Left kidney (tissue), 2 donors: ENCODE results near the gene TYMP. TPM values are rescaled to one million over a fixed set of nuclear protein-coding genes. Genes with fewer than 3 reads are reported as not detected.
"Not testable (repeated sequence)": the region's sequence is repeated elsewhere in the genome, so short reads cannot be mapped to it uniquely, and the experiment has no call there.

Source experiments
- DNase-seq: peaks from one replicate; pipeline ENCODE4 v3.0.0-alpha.2; 2013
- polyA plus RNA-seq: library from polyadenylated mRNA; unstranded; fragments of 120-200 nt; gene quantifications from one replicate; pipeline ENCODE4 v1.2.1, GENCODE V29; 2013; ENCODE audit not compliant: insufficient read length

The TYMP gene
- polyA plus RNA-seq, 1 donor, result 1.0 TPM

- DNase-seq, result no peak
Measured at GRCh38 chr22:50540381-50540780, 10.6 kb upstream of the TYMP start.

- DNase-seq, result no peak
Measured at GRCh38 chr22:50537765-50538164, 8.0 kb upstream of the TYMP start.

- DNase-seq, result no peak
Measured at GRCh38 chr22:50536226-50536625, 6.4 kb upstream of the TYMP start.

- no peak for DNase-seq
Measured at GRCh38 chr22:50535113-50535512, 5.3 kb upstream of the TYMP start.

- not testable (repeated sequence) for DNase-seq
Measured at GRCh38 chr22:50533856-50534711, 4.3 kb upstream of the TYMP start.

GRCh38 chr22:50532824-50533796 is 3.3 kb upstream of the TYMP start:
- no peak for DNase-seq

DNA sequence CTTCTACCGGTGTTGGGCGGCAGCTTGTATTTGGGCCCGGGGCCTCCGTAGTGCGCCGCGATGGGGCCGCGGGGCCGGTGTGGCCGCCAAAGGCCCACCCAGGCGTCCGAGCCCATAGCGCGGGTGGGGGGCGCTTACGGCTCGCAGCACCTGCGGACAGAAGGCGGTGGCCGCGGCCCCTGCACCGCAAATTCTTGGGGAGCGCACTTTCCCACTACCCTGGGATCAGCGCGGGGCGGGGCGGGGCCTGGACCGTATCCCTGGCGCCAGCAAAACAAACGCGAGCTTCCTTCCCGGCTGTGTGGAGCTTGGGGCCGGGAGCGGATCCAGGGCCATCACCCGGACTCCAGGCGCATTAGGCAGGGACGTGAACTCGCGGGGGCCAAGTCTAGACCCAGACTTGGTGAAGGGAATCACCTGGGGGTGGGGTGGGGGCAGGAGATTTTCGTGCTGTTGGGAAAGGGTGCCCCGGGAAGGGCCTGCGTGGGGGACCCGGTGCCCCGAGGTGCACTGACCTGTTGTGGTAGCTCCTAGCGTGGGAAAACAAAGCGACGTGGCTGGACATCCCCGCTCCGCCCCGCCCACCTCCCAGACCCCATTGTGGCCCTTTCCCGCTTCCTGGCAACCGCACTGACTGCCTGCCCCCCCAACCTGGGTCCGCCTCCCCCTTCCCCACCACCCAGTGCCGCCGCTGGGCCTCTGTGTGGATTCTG is 2.3 kb upstream of the TYMP start:
- no peak for DNase-seq

DNA sequence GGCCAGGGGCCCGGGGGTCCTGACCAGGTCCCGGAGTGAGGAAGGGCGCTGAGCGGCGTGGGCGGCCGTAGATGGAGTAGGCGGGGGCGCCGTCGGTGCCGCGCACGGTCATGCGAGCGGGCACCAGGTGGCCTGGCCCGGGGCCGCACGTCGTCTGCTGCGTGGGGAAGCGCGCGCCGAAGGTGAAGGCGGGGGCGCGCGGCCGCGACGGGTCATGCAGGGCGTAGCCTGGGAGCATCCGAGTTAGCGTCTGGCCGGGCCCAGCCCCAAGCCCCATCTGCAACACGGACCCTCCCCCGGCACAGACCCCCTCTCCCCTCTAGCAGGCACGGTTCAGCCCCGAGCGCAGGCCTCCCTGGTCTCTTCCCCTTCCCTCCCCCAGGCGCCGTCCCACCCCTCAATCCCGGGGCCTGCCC is 1.7 kb upstream of the TYMP start:
- no peak for DNase-seq

DNA sequence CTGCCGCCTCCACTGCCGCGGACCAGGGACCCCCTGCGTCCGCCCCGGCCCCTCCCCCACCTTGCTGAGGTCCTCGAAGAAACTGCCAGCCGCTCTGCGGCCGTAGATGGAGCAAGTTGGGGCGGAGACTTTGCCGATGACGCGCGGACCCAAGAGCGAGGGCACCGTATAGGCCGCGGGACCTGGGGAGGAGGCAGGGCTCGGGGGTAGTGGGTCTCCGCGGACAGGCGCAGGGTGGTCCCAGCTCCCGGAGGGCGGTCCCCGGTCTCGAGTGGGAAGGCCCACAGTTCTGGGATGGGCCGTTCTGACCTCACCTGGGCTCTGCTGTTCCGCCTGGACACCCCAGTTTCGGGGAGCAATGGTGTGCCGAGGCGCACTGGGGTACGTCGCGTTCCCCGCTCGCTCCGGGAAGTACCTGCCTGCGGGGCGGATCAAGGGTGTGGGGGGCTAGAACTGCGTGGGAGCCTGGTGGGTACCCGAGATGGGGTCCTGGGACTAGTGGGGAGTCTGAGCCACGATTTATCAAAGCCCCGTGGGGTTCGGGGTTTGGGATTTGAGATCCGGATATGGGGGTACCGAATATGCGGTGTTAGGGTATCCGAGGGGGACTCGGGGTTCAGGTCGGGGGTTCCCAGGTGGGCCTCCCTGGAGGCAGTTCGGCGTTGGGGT is 1.2 kb upstream of the TYMP start:
- peak; percentile 45 for DNase-seq

DNA sequence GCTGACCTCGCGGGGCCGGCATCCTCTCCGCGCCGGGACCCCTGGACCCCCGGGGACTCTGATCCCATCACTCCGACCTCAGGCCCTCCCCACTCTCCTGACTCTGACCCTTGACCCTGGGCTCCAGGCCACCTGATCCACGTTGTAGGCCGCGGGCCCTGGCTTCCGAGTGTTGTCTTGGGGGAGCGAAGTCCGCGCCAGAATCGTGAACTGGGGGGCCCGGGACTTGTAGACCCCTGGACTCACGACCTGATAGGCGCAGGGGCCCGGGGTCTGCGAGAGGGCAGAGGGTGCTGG is 716 bp upstream of the TYMP start:
- no peak for DNase-seq

GRCh38 chr22:50529416-50529896 is 356 bp downstream of the TYMP start:
- DNase-seq, result no peak

DNA sequence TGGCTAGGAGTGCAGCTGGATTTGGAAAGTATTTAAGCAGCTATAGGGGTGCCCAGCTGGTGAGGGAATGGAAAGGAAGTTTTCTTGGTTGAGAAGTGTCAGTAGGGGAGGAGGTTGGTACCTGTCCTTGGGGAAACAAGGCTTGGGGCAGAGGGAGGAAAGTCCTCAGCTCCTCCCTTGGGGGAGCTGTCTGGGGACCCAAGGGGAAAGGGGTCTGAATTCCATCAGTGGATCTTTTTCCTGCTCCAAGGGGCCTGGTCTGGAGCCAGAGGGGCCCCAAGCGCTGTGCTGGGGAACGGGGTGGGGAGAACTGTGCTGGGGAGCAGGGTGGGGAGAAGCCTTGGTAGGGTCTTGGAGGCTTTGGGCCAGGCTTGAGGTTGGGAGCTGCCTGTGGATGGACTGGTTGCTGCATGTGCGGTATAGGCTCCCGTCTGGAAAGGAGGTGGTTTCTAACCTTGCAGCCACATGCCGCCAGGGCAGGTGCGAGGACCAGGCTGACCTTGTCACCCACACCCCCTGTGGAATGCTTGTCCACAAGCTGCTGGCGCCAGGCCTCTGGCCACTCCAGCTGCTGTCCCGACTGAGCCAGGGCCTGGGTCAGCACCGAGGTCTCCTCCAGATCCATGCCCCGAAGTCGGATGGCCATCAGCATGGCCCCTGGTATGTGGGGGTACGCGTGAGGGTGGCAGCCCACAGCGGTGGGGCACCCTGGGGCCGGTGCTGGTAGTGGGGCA is 963 bp downstream of the TYMP start:
- no peak for DNase-seq

- DNase-seq, result no peak
Measured at GRCh38 chr22:50527921-50528681, 1.7 kb downstream of the TYMP start.

- no peak for DNase-seq
Measured at GRCh38 chr22:50526834-50527801, 2.7 kb downstream of the TYMP start.

- DNase-seq, result peak; percentile 74
Measured at GRCh38 chr22:50526108-50526833, 3.5 kb downstream of the TYMP start.

- no peak for DNase-seq
Measured at GRCh38 chr22:50525858-50526107, 4.0 kb downstream of the TYMP start.

DNA sequence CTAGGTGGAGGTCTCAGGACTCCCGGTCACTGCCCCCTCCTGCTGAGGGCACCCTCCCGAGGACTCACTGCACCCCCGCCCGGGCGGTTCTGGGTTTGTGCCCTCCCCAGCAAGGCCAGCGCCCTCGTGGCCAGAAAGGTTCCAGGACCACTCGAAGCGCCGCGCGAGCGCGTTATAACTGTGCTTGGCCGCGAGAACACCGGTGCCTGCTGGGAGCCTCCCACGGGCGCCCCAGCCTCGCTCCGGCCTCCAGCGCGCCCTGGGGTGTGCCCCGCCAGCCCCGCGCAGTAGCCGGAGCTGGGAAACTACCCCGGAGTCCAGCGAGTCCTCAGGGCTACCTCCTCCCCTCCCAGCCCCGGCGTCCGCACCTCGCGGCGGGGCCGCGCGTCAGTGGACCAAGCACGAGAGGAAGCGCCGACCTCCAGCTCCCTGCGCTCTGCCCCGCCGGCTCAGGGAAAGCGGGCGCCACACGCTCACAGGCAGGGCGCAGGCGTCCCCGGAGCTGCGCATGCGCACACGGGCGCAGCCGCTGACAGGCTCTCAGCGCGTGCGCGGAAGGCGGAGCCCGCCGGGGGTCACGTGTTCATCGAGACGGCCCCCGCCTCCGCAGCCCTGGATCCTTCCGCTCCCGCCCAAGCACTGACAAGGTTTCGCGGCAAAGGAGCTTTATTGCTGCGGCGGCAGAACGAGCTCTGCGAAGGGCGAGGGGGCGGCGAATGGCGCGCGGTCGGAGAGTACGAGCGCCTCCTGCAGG is 4.5 kb downstream of the TYMP start, which contains the start of gene SCO2:
Gene SCO2, minus strand, starts transcription at position 495 of the 754 bp plus-strand sequence. CDS start 1,187 bp downstream, outside the sequence.
- peak; percentile 95 for DNase-seq

- no peak for DNase-seq
Measured at GRCh38 chr22:50524676-50525103, 5.1 kb downstream of the TYMP start.
